GM12878 (cell line): ENCODE measurements around the gene SLC29A1. TPM values are rescaled to one million over a fixed set of nuclear protein-coding genes. Genes with fewer than 3 reads are reported as not detected.
A peak's percentile ranks its signal among the peaks of the same experiment; 100 is the strongest.

Experiments used
- CTCF ChIP-seq, 3 experiments: IDR thresholded peaks in 2 of 3; conservative IDR thresholded peaks in 1 of 3; 2 replicates each; pipeline ENCODE4 v1.5.1; 2011; ENCODE audit warnings: low read depth in 3 of 3, low read length in 3 of 3, mild to moderate bottlenecking in 3 of 3, control low read depth in 2 of 3, moderate library complexity in 2 of 3, inconsistent platforms in 1 of 3, mixed read lengths in 1 of 3; ENCODE audit not compliant: control insufficient read depth in 2 of 3, insufficient read depth in 1 of 3; ENCODE audit errors: extremely low read depth in 1 of 3
- DPF2 ChIP-seq: fragments of 450-650 bp; IDR thresholded peaks from 2 replicates; pipeline ENCODE4 v1.6.1; 2017; ENCODE audit warnings: mild to moderate bottlenecking
- EZH2 ChIP-seq: IDR thresholded peaks from 2 replicates; pipeline ENCODE4 v1.6.1; 2012; ENCODE audit warnings: low read depth, mild to moderate bottlenecking, control low read depth, inconsistent platforms, low read length, borderline replicate concordance; ENCODE audit not compliant: control insufficient read depth
- FOS ChIP-seq: IDR thresholded peaks from 3 replicates; pipeline ENCODE4 v1.6.1; 2011; ENCODE audit warnings: borderline replicate concordance; ENCODE audit not compliant: insufficient read length; ENCODE audit errors: extremely low read depth
- GATAD2B ChIP-seq: fragments of 450-650 bp; conservative IDR thresholded peaks from 2 replicates; pipeline ENCODE4 v1.6.1; 2017; ENCODE audit warnings: low read depth, mild to moderate bottlenecking, moderate library complexity
- IKZF2 ChIP-seq, 2 experiments: fragments of 450-650 bp; IDR thresholded peaks; 2 replicates each; pipeline ENCODE4 v1.6.1; 2017; ENCODE audit warnings: mild to moderate bottlenecking in 2 of 2, moderate library complexity in 2 of 2
- IRF5 ChIP-seq: fragments of 450-650 bp; IDR thresholded peaks from 2 replicates; pipeline ENCODE4 v1.6.1; 2017; ENCODE audit warnings: borderline replicate concordance
- LARP7 ChIP-seq: fragments of 450-650 bp; IDR thresholded peaks from 2 replicates; pipeline ENCODE4 v1.6.1; 2017; ENCODE audit warnings: mild to moderate bottlenecking
- MAX ChIP-seq: IDR thresholded peaks from 2 replicates; pipeline ENCODE4 v1.6.1; 2012; ENCODE audit warnings: low read depth, low read length, improper control_type of control experiment
- MXI1 ChIP-seq: fragments of 150-350 bp; IDR thresholded peaks from 2 replicates; pipeline ENCODE4 v1.6.1; 2011; ENCODE audit warnings: low read depth, mild to moderate bottlenecking, inconsistent platforms, low read length, improper control_type of control experiment
- MYC ChIP-seq: IDR thresholded peaks from 2 replicates; pipeline ENCODE4 v1.6.1; 2011; ENCODE audit warnings: mild to moderate bottlenecking, low read length, moderate library complexity, inconsistent platforms; ENCODE audit not compliant: insufficient read depth, insufficient replicate concordance, insufficient read length, severe bottlenecking
- NBN ChIP-seq: fragments of 450-650 bp; IDR thresholded peaks from 2 replicates; pipeline ENCODE4 v1.6.1; 2016
- NFIC ChIP-seq: IDR thresholded peaks from 2 replicates; pipeline ENCODE4 v1.6.1; 2012; ENCODE audit warnings: low read depth, mild to moderate bottlenecking, inconsistent platforms, low read length, moderate library complexity
- NFXL1 ChIP-seq: fragments of 450-650 bp; IDR thresholded peaks from 2 replicates; pipeline ENCODE4 v1.6.1; 2017; ENCODE audit warnings: antibody characterized with exemption, mild to moderate bottlenecking, borderline replicate concordance
- NKRF ChIP-seq: fragments of 450-650 bp; conservative IDR thresholded peaks from 2 replicates; pipeline ENCODE4 v1.6.1; 2017; ENCODE audit warnings: mild to moderate bottlenecking, moderate library complexity
- NR2F1 ChIP-seq: fragments of 450-650 bp; conservative IDR thresholded peaks from 2 replicates; pipeline ENCODE4 v1.6.1; 2017; ENCODE audit warnings: mild to moderate bottlenecking
- POLR2A ChIP-seq: IDR thresholded peaks from 2 replicates; pipeline ENCODE4 v1.6.1; 2011; ENCODE audit warnings: low read depth, mild to moderate bottlenecking, low read length
- RFX5 ChIP-seq: IDR thresholded peaks from 2 replicates; pipeline ENCODE4 v1.6.1; 2011; ENCODE audit warnings: low read depth, low read length, improper control_type of control experiment
- SREBF2 ChIP-seq: IDR thresholded peaks from 2 replicates; pipeline ENCODE4 v1.6.1; 2012; ENCODE audit warnings: mild to moderate bottlenecking, low read length
- TBL1XR1 ChIP-seq: IDR thresholded peaks from 2 replicates; pipeline ENCODE4 v1.6.1; 2012; ENCODE audit warnings: low read depth, low read length, improper control_type of control experiment
- USF1 ChIP-seq: IDR thresholded peaks from 2 replicates; pipeline ENCODE4 v1.6.1; 2011; ENCODE audit warnings: borderline replicate concordance, low read depth, mild to moderate bottlenecking, moderate library complexity, mixed read lengths, low read length; ENCODE audit not compliant: insufficient read depth; ENCODE audit errors: extremely low read length
- USF2 ChIP-seq: IDR thresholded peaks from 2 replicates; pipeline ENCODE4 v1.6.1; 2011; ENCODE audit warnings: low read depth, low read length, improper control_type of control experiment, borderline replicate concordance
- ZNF24 ChIP-seq: fragments of 450-650 bp; IDR thresholded peaks from 2 replicates; pipeline ENCODE4 v1.6.1; 2017; ENCODE audit warnings: antibody characterized with exemption, mild to moderate bottlenecking
- polyA plus RNA-seq, 11 experiments: library from polyadenylated mRNA; depleted of rRNA in 4 of 11; unstranded in 6 of 11; stranded (reverse) in 5 of 11; fragments of >200 nt; fragmentation: Nextera tagmentation in 4 of 11; fragmentation: Illumina TruSeq in 1 of 11; extraction: Ambion mirVana in 4 of 11; extraction: Trizol in 1 of 11; gene quantifications; 1 replicate in 1 of 11; 2 replicates in 10 of 11; pipeline versions ENCODE4 v1.2.1 to v1.2.3, GENCODE V29; 2011 to 2016; ENCODE audit warnings: inconsistent platforms in 2 of 11, missing spikeins in 2 of 11, low read depth in 1 of 11
- total RNA-seq, 4 experiments: library from RNA; depleted of rRNA in 3 of 4; stranded (reverse); fragments of >200 nt in 3 of 4; fragmentation: Illumina TruSeq in 1 of 4; extraction: Trizol in 1 of 4; gene quantifications; 2 replicates each; pipeline versions ENCODE4 v1.2.1 to v1.2.3, GENCODE V29; 2013 to 2021

Gene SLC29A1
- total and polyA plus RNA-seq, 10 of the 15 experiments (the other 5 are each of a cell fraction or from before 2014, with no cell fraction given), result 10.0 to 132 (median 93.4) TPM

- TF ChIP-seq NKRF, result peak; percentile 89
- peak; percentile 81 for TF ChIP-seq MYC
- no peak for TF ChIP-seq IKZF2 (IDR thresholded peaks at IDR 0.05)
- TF ChIP-seq USF1, result peak; percentile 35
- TF ChIP-seq EZH2, result no peak
- peak; percentile 73 for TF ChIP-seq MXI1
- peak; percentile 89 for TF ChIP-seq POLR2A
- no peak for TF ChIP-seq TBL1XR1
- peak; percentile 52 for TF ChIP-seq NR2F1
- no peak; the same call in 1 of the 2 replicates for TF ChIP-seq DPF2
- no peak for TF ChIP-seq FOS
- no peak for TF ChIP-seq SREBF2
- no peak for TF ChIP-seq NFXL1
- TF ChIP-seq IRF5, result no peak
- TF ChIP-seq USF2, result no peak
- no peak for TF ChIP-seq LARP7
- TF ChIP-seq NFIC, result no peak
- TF ChIP-seq GATAD2B, result 0 out of 2 replicates have a peak, but pooled peaks have one; percentile 20
- TF ChIP-seq RFX5, result no peak
- TF ChIP-seq CTCF (IDR thresholded peaks at IDR 0.05 in 2 of 3, conservative IDR thresholded peaks at IDR 0.05 in 1 of 3; ENCODE audit: control insufficient read depth in 2 of 3, extremely low read depth in 1 of 3, insufficient read depth in 1 of 3, low read depth in 3 of 3, low read length in 3 of 3), result 0 out of 6 replicates have a peak, but pooled peaks of 1 of the 3 experiments have one; percentile 13
- no peak for TF ChIP-seq NBN
- no peak for TF ChIP-seq ZNF24
- TF ChIP-seq MAX, result 0 out of 2 replicates have a peak, but pooled peaks have one; percentile 70
Observed at GRCh38 chr6:44223319-44224028, at the start of gene SLC29A1 (continued).
